Neuronal stem cell (in vitro differentiated cells): Measurements from ENCODE around the gene PLSCR5.
A peak's percentile ranks its signal among the peaks of the same experiment; 100 is the strongest.

Experiments used
- DNase-seq: peaks from one replicate; pipeline ENCODE4 v3.0.0-alpha.2; 2013; ENCODE audit warnings: low spot score
- H2AFZ ChIP-seq: one replicate; pipeline ENCODE4 v1.6.1; 2013; ENCODE audit warnings: mild to moderate bottlenecking, low read length, inconsistent platforms
- H2AK5ac ChIP-seq: 2 replicates; pipeline ENCODE4 v1.6.1; 2013; ENCODE audit warnings: low read depth, mild to moderate bottlenecking, inconsistent platforms, low read length, moderate library complexity, mixed read lengths
- H2BK120ac ChIP-seq: 2 replicates; pipeline ENCODE4 v1.6.1; 2013; ENCODE audit warnings: low read depth, mild to moderate bottlenecking, inconsistent platforms, low read length, moderate library complexity, mixed read lengths
- H2BK12ac ChIP-seq: one replicate; pipeline ENCODE4 v1.6.1; 2013; ENCODE audit warnings: low read length, inconsistent platforms
- H2BK15ac ChIP-seq: 2 replicates; pipeline ENCODE4 v1.6.1; 2013; ENCODE audit warnings: mild to moderate bottlenecking, low read length, inconsistent platforms, mixed read lengths
- H2BK5ac ChIP-seq: one replicate; pipeline ENCODE4 v1.6.1; 2013; ENCODE audit warnings: inconsistent platforms, mild to moderate bottlenecking, low read length, moderate library complexity
- H3K14ac ChIP-seq: one replicate; pipeline ENCODE4 v1.6.1; 2013; ENCODE audit warnings: low read length, inconsistent platforms
- H3K18ac ChIP-seq: 2 replicates; pipeline ENCODE4 v1.6.1; 2013; ENCODE audit warnings: low read length, inconsistent platforms
- H3K23ac ChIP-seq: 2 replicates; pipeline ENCODE4 v1.6.1; 2013; ENCODE audit warnings: low read depth, mild to moderate bottlenecking, mixed read lengths, low read length, inconsistent platforms; ENCODE audit not compliant: poor library complexity
- H3K27ac ChIP-seq: replicated peaks from 3 replicates; pipeline ENCODE4 v1.5.1; 2013; ENCODE audit warnings: low read length, inconsistent platforms
- H3K27me3 ChIP-seq, 3 experiments: 2 replicates each; pipeline ENCODE4 v1.6.1; 2013; ENCODE audit warnings: low read length in 3 of 3, mild to moderate bottlenecking in 2 of 3, inconsistent platforms in 1 of 3, low read depth in 1 of 3, mixed read lengths in 1 of 3, moderate library complexity in 1 of 3; ENCODE audit not compliant: control insufficient read depth in 3 of 3, insufficient read depth in 3 of 3
- H3K36me3 ChIP-seq, 2 donors: replicated peaks in 1 of 2; 2 replicates each; pipeline ENCODE4 v1.6.1; 2013; ENCODE audit warnings: low read length in 2 of 2; ENCODE audit not compliant: control insufficient read depth in 2 of 2, insufficient read depth in 2 of 2
- H3K4ac ChIP-seq: 2 replicates; pipeline ENCODE4 v1.6.1; 2013; ENCODE audit warnings: inconsistent platforms, mild to moderate bottlenecking, low read length, moderate library complexity
- H3K4me1 ChIP-seq, 2 donors: 1 replicate in 1 of 2; 2 replicates in 1 of 2; pipeline ENCODE4 v1.6.1; 2013; ENCODE audit warnings: low read length in 2 of 2, low read depth in 1 of 2; ENCODE audit not compliant: control insufficient read depth in 2 of 2, insufficient read depth in 1 of 2
- H3K4me2 ChIP-seq: one replicate; pipeline ENCODE4 v1.6.1; 2013; ENCODE audit warnings: mild to moderate bottlenecking, low read length, inconsistent platforms; ENCODE audit not compliant: insufficient read depth, poor library complexity, severe bottlenecking
- H3K4me3 ChIP-seq, 2 donors: 2 replicates each; pipeline ENCODE4 v1.5.1; 2013; ENCODE audit warnings: low read length in 2 of 2, mild to moderate bottlenecking in 2 of 2, inconsistent platforms in 1 of 2, moderate library complexity in 1 of 2
- H3K79me1 ChIP-seq: one replicate; pipeline ENCODE4 v1.6.1; 2013; ENCODE audit warnings: low read depth, mild to moderate bottlenecking, inconsistent platforms, low read length, moderate library complexity
- H3K9ac ChIP-seq: one replicate; pipeline ENCODE4 v1.6.1; 2013; ENCODE audit warnings: mild to moderate bottlenecking, low read depth, low read length, inconsistent platforms; ENCODE audit not compliant: poor library complexity
- H3K9me3 ChIP-seq, 2 donors: replicated peaks in 1 of 2; 2 replicates each; pipeline versions ENCODE3 to v1.6.1; 2013; ENCODE audit warnings: low read length in 2 of 2, mild to moderate bottlenecking in 2 of 2, inconsistent platforms in 1 of 2, low read depth in 1 of 2, mixed read lengths in 1 of 2, moderate library complexity in 1 of 2; ENCODE audit not compliant: control insufficient read depth in 2 of 2, insufficient read depth in 1 of 2
- H4K8ac ChIP-seq: one replicate; pipeline ENCODE4 v1.6.1; 2013; ENCODE audit warnings: low read depth, mild to moderate bottlenecking, inconsistent platforms, low read length, moderate library complexity
- H4K91ac ChIP-seq: one replicate; pipeline ENCODE4 v1.6.1; 2013; ENCODE audit warnings: low read length, low read depth, mild to moderate bottlenecking, inconsistent platforms; ENCODE audit not compliant: poor library complexity
- whole genome bisulfite sequencing, 2 donors: extraction: QIAGEN DNeasy Blood & Tissue Kit; methylation state at CpG; one replicate each; pipeline ENCODE4 v1.1.7; 2013; ENCODE audit warnings: missing lambda C conversion rate in 2 of 2, mixed read lengths in 1 of 2; ENCODE audit not compliant: insufficient read length in 2 of 2, insufficient replicate concordance in 1 of 2; ENCODE audit errors: extremely low coverage in 2 of 2; 5-methylcytosine and 5-hydroxymethylcytosine counted together

The PLSCR5 gene

DNA sequence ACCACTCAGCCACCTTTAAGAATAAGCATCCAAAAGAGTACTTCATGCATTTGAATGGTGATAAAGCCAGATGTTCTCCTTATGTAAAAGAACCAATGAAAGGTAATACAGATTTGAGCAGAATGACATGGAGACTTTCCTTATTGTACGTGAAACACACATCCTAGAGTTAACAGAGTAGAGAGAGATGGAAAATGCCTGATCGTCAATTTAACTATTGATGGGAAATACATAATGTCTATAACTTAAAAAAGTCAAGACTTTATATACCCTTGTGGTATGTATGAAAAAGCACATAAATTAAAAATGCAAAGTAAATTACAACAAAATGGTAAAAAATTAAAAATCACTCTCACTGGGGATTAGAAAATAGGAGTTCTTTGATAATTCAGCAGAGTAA lies 31.7 kb upstream of the PLSCR5 start:
- Histone ChIP-seq H3K27ac (no peak overlapping the region), H3K4me2 (no peak overlapping the region), H3K4me1 (no peaks in the 10 kb centered on the region), H3K18ac (no peak overlapping the region), H2AFZ (no peak overlapping the region), H2BK5ac (no peak overlapping the region), H4K8ac (no peak overlapping the region), H3K79me1 (no peaks in the 10 kb centered on the region), H2AK5ac (no peak overlapping the region), H3K9ac (no peak overlapping the region), H3K14ac (no peak overlapping the region), H2BK15ac (no peak overlapping the region), H2BK12ac (no peak overlapping the region), H3K4me3 (no peak overlapping the region), H3K9me3 (no peaks in the 10 kb centered on the region), H4K91ac (no peak overlapping the region), H3K4ac (no peak overlapping the region), H2BK120ac (no peak overlapping the region), H3K27me3 (no peaks in the 10 kb centered on the region), H3K36me3 (no peaks in the 10 kb centered on the region), H3K23ac (no peak overlapping the region)
- DNase-seq, result no peak
- WGBS, 2 donors, result no CpG with 5 or more reads among the region's 2 CpGs

DNA sequence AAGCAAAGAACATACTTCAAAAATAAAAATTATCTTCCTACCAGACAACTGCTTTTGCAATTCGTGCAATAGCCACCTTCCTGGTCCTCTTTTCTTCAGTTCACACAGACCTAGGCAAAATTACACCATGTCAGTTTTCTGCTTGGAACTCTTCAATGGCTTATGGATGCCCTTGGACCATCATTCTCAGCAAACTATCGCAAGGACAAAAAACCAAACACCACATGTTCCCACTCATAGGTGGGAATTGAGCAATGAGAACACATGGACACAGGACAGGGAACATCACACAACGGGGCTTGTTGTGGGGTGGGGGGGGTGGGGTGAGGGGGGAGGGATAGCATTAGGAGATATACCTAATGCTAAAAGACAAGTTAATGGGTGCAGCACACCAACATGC lies 29.2 kb upstream of the PLSCR5 start:
- no peaks in the 10 kb centered on the region for H3K9me3 ChIP-seq
- H3K14ac ChIP-seq, result no peak overlapping the region
- no peak overlapping the region for H3K4me3 ChIP-seq
- no peak overlapping the region for H3K4me2 ChIP-seq
- no CpG with 5 or more reads among the region's 3 CpGs for WGBS, 2 donors
- H2BK120ac ChIP-seq, result no peak overlapping the region
- H3K18ac ChIP-seq, result no peak overlapping the region
- no peak overlapping the region for H2BK12ac ChIP-seq
- H4K91ac ChIP-seq, result no peak overlapping the region
- DNase-seq, result no peak
- no peaks in the 10 kb centered on the region for H3K4me1 ChIP-seq
- no peak overlapping the region for H2AK5ac ChIP-seq
- no peak overlapping the region for H2BK5ac ChIP-seq
- H3K36me3 ChIP-seq, result no peaks in the 10 kb centered on the region
- no peaks in the 10 kb centered on the region for H3K79me1 ChIP-seq
- H4K8ac ChIP-seq, result no peak overlapping the region
- no peak overlapping the region for H3K9ac ChIP-seq
- H3K4ac ChIP-seq, result no peak overlapping the region
- H3K23ac ChIP-seq, result no peak overlapping the region
- no peak overlapping the region for H2AFZ ChIP-seq
- no peaks in the 10 kb centered on the region for H3K27me3 ChIP-seq
- no peak overlapping the region for H2BK15ac ChIP-seq
- no peak overlapping the region for H3K27ac ChIP-seq

DNA sequence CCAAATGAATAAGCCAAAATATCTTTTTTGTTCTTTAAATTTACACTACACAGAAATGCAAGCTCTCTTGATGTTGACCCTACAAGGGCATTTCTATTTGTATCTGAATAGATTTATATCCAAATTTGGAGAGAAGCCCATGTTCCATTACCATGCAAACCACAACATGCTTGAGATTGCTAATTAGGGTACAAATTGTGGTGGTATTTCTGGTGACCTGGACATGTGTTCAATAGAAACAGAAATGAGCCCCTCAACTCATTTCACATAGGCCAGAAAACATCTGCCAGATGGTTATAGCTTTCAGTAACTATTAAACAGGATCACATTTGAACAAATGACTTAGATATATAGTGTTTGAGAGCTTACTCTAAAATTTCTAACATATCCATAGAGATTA lies 23.5 kb upstream of the PLSCR5 start:
- Histone ChIP-seq H3K4me1 (peaks cover 0 to 16% of the 10 kb centered on the region in 2 donors), H3K36me3 (no peaks in the 10 kb centered on the region), H3K4ac (no peak overlapping the region), H2BK120ac (no peak overlapping the region), H3K14ac (no peak overlapping the region), H3K4me3 (no peak overlapping the region), H2AK5ac (no peak overlapping the region), H2BK12ac (no peak overlapping the region), H3K9ac (no peak overlapping the region), H2BK5ac (no peak overlapping the region), H3K27ac (no peak overlapping the region), H3K23ac (no peak overlapping the region), H2BK15ac (no peak overlapping the region), H4K8ac (no peak overlapping the region), H3K27me3 (no peaks in the 10 kb centered on the region), H4K91ac (no peak overlapping the region), H3K4me2 (no peak overlapping the region), H3K9me3 (peaks cover 0 to 2% of the 10 kb centered on the region in 2 donors), H2AFZ (no peak overlapping the region), H3K18ac (no peak overlapping the region), H3K79me1 (no peaks in the 10 kb centered on the region)
- no peak for DNase-seq

DNA sequence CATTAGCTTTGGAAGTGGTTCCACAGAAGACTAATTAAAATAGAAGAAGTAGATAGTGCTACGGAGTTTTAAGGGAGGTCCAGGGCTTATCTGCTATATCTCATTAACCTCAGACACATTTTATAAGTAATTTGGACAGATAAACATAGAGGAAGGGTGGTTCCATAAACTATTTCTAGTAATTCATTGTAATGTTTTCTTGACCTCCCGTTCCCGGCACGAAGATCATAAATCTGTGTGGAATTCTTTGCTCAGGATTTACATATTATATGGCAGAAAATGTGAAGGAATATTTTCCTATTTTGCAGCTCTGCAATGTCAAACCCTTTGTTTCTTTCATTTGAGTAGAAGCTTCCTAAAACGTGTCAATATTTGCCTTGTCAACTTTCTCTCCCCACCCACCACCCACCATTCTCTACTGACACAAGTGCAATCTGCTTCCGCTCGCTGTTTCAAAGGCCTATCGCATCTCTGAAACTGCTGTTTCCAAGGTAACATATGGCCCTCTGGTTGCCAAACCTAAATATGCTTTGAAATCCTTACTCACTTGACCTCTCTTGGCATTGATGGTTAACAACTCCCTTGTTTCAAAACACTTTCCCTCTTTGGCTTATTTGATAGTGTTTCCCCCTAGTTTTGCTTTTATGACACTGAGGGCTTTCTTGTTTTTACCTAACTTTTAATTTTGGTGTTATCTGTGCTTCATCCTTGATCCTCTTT lies 21.4 kb upstream of the PLSCR5 start:
- no peak for DNase-seq
- no CpG with 5 or more reads among the region's 8 CpGs for WGBS, 2 donors

More for the DNA sequence above, 21.4 kb upstream of the PLSCR5 start:
- no peak overlapping the region for H3K4me3 ChIP-seq
- no peaks in the 10 kb centered on the region for H3K36me3 ChIP-seq
- H2BK120ac ChIP-seq, result no peak overlapping the region
- no peak overlapping the region for H3K4ac ChIP-seq
- H3K23ac ChIP-seq, result no peak overlapping the region
- no peaks in the 10 kb centered on the region for H3K27me3 ChIP-seq
- H3K79me1 ChIP-seq, result no peaks in the 10 kb centered on the region
- no peak overlapping the region for H3K9ac ChIP-seq
- H4K91ac ChIP-seq, result no peak overlapping the region
- H4K8ac ChIP-seq, result no peak overlapping the region
- no peak overlapping the region for H3K18ac ChIP-seq
- H2BK15ac ChIP-seq, result no peak overlapping the region
- H2AK5ac ChIP-seq, result no peak overlapping the region
- no peak overlapping the region for H2BK12ac ChIP-seq
- no peak overlapping the region for H2BK5ac ChIP-seq
- peaks cover 0 to 16% of the 10 kb centered on the region in 2 donors for H3K4me1 ChIP-seq
- H3K27ac ChIP-seq, result no peak overlapping the region
- H3K4me2 ChIP-seq, result no peak overlapping the region
- no peak overlapping the region for H3K14ac ChIP-seq
- H3K9me3 ChIP-seq, result peaks cover 0 to 2% of the 10 kb centered on the region in 2 donors
- peak overlapping the region; percentile 41 for H2AFZ ChIP-seq
